ENCODE measurements around the gene AFAP1L1.
"Not testable (repeated sequence)": the region's sequence is repeated elsewhere in the genome, so short reads cannot be mapped to it uniquely, and the experiment has no call there.

AFAP1L1 gene

GRCh38 chr5:149391076-149391475, 119.4 kb downstream of the AFAP1L1 start:
- DNase-seq (ENCODE audit: low read depth) = not testable (repeated sequence)
